K562 (cell line): ENCODE data around the gene CCDC60. TPM values are rescaled to one million over a fixed set of nuclear protein-coding genes. Genes with fewer than 3 reads are reported as not detected.

ENCODE experiments used
- ATAC-seq: fragments of 200-7000 bp; cut with Tn5 transposase; 3 replicates; pipeline ENCODE4 v1.9.1; 2020; ENCODE audit warnings: moderate library complexity
- BruUV-seq: library from RNA; stranded (reverse); fragments of 400-500 nt; replicated peaks from 2 replicates; lab custom pipeline; 2021; lab: Mats Ljungman, UMichigan
- CTCF ChIA-PET: fragments of 300-600 bp; formaldehyde crosslinking; extraction: SDS; loops from one replicate; lab custom pipeline; 2021; ENCODE audit warnings: low intra/inter-chr PET ratio; lab: Yijun Ruan, JAX
- POLR2A ChIA-PET: fragments of 300-600, 350-650 bp; sonication (Branson Sonifier 250); formaldehyde crosslinking; extraction: SDS; loops from one replicate; lab custom pipeline; 2021; ENCODE audit warnings: antibody characterized with exemption, inconsistent platforms; lab: Yijun Ruan, JAX
- DNase-seq, 4 experiments: peaks; one replicate each; pipeline versions ENCODE4 v3.0.0 to v3.0.0-alpha.2; 2011 to 2018; ENCODE audit warnings: low spot score in 3 of 4, mixed read lengths in 3 of 4; ENCODE audit errors: extremely low read depth in 1 of 4
- FAIRE-seq: peaks from 2 replicates; lab custom pipeline; 2011; peaks lifted over from hg19 to GRCh38; lab: Jason Lieb, UNC
- H2AFZ ChIP-seq: 2 replicates; pipeline ENCODE4 v1.6.0; 2011; ENCODE audit warnings: low read depth, low read length, control low read depth, inconsistent platforms
- H3K27ac ChIP-seq: fragments of 200-600 bp; 3 replicates; pipeline ENCODE4 v1.8.0; 2011; ENCODE audit warnings: low read depth, mild to moderate bottlenecking, control low read depth, inconsistent platforms, low read length, moderate library complexity, mixed read lengths; ENCODE audit errors: extremely low read depth
- H3K27me3 ChIP-seq, 2 experiments: fragments of 300-600 bp in 1 of 2; 2 replicates in 1 of 2; 3 replicates in 1 of 2; pipeline versions ENCODE4 v1.6.0 to v1.8.0; 2011; ENCODE audit warnings: inconsistent platforms in 2 of 2, low read length in 2 of 2, mild to moderate bottlenecking in 1 of 2, mixed read lengths in 1 of 2, moderate library complexity in 1 of 2; ENCODE audit not compliant: control insufficient read depth in 2 of 2, insufficient read depth in 2 of 2
- H3K36me3 ChIP-seq: fragments of 300-600 bp; 3 replicates; pipeline ENCODE4 v1.8.0; 2011; ENCODE audit warnings: mild to moderate bottlenecking, low read length, inconsistent platforms; ENCODE audit not compliant: control insufficient read depth, insufficient read depth
- H3K4me1 ChIP-seq, 2 experiments: fragments of 200-600 bp in 1 of 2; replicated peaks in 1 of 2; 2 replicates in 1 of 2; 3 replicates in 1 of 2; pipeline versions ENCODE4 v1.5.1 to v1.8.0; 2011; ENCODE audit warnings: inconsistent platforms in 2 of 2, low read length in 2 of 2, mild to moderate bottlenecking in 1 of 2, mixed read lengths in 1 of 2, moderate library complexity in 1 of 2; ENCODE audit not compliant: control insufficient read depth in 2 of 2, insufficient read depth in 2 of 2
- H3K4me2 ChIP-seq: 2 replicates; pipeline ENCODE4 v1.6.1; 2011; ENCODE audit warnings: low read length, control low read depth, inconsistent platforms, mixed read lengths; ENCODE audit not compliant: insufficient read depth
- H3K4me3 ChIP-seq: fragments of 200-600 bp; sonication (generic), shearing (Covaris generic); 2 replicates; pipeline ENCODE4 v1.5.1; 2016; ENCODE audit warnings: control low read depth, inconsistent platforms
- H3K79me2 ChIP-seq: fragments of 200-600 bp; 3 replicates; pipeline ENCODE4 v1.8.0; 2011; ENCODE audit warnings: low read length, inconsistent platforms; ENCODE audit not compliant: control insufficient read depth, insufficient read depth
- H3K9ac ChIP-seq, 2 experiments: 2 replicates each; pipeline versions ENCODE4 v1.6.0 to v1.6.1; 2011; ENCODE audit warnings: low read depth in 2 of 2, low read length in 2 of 2, control low read depth in 1 of 2, inconsistent platforms in 1 of 2, mild to moderate bottlenecking in 1 of 2, mixed read lengths in 1 of 2; ENCODE audit not compliant: insufficient read depth in 1 of 2
- H3K9me1 ChIP-seq: one replicate; pipeline ENCODE4 v1.6.0; 2011; ENCODE audit warnings: inconsistent platforms, mild to moderate bottlenecking, low read length, moderate library complexity; ENCODE audit not compliant: control insufficient read depth, insufficient read depth
- H3K9me3 ChIP-seq: replicated peaks from 2 replicates; pipeline ENCODE4 v1.5.1; 2011; ENCODE audit warnings: low read depth, low read length, inconsistent platforms; ENCODE audit not compliant: control insufficient read depth, insufficient read depth
- H4K20me1 ChIP-seq: replicated peaks from 2 replicates; pipeline ENCODE4 v1.6.1; 2011; ENCODE audit warnings: low read length, inconsistent platforms, mixed read lengths; ENCODE audit not compliant: control insufficient read depth, insufficient read depth
- EHMT2 ChIP-seq: fragments of 450-650 bp; IDR thresholded peaks from 2 replicates; pipeline ENCODE4 v1.6.1; 2018; ENCODE audit warnings: antibody characterized with exemption
- MIER1 ChIP-seq: fragments of 450-650 bp; IDR thresholded peaks from 2 replicates; pipeline ENCODE4 v1.6.1; 2016; ENCODE audit warnings: antibody characterized with exemption, mild to moderate bottlenecking, low read depth
- PRMT5 ChIP-seq: sonication (generic); formaldehyde crosslinking; IDR thresholded peaks from 2 replicates; pipeline ENCODE4 v1.5.0; 2020; ENCODE audit warnings: missing genetic modification reagents
- RCOR1 ChIP-seq, 2 experiments: IDR thresholded peaks; 2 replicates each; pipeline ENCODE4 v1.6.1; 2012; ENCODE audit warnings: low read depth in 2 of 2, low read length in 2 of 2, borderline replicate concordance in 1 of 2, improper control_type of control experiment in 1 of 2
- ZBTB7A ChIP-seq: IDR thresholded peaks from 2 replicates; pipeline ENCODE4 v1.6.1; 2011; ENCODE audit warnings: low read depth, mild to moderate bottlenecking, low read length, moderate library complexity, borderline replicate concordance; ENCODE audit not compliant: control insufficient read depth
- ZNF384 ChIP-seq: IDR thresholded peaks from 2 replicates; pipeline ENCODE4 v1.6.1; 2012; ENCODE audit warnings: low read depth, low read length, improper control_type of control experiment
- WGBS: fragments of 100-300 bp; shearing (Covaris generic); methylation state at CpG from one replicate; pipeline ENCODE4 v1.1.6; 2016; ENCODE audit warnings: low coverage, mixed read lengths; ENCODE audit not compliant: insufficient coverage; ENCODE audit errors: missing lambda C conversion rate; 5-methylcytosine and 5-hydroxymethylcytosine counted together
- in situ Hi-C: fragments of 300-500 bp; cut with MboI; formaldehyde crosslinking; loops from 4 replicates; pipeline ENCODE4 v1.15.0; 2018; ENCODE audit warnings: inconsistent platforms, mixed read lengths
- intact Hi-C: fragments of 100-400 bp; cut with micrococcal nuclease; formaldehyde crosslinking; loops from 2 replicates; pipeline ENCODE4 v1.14.2; 2022
- polyA plus RNA-seq, 8 experiments: library from polyadenylated mRNA; depleted of rRNA in 4 of 8; stranded (reverse) in 5 of 8; unstranded in 3 of 8; fragments of >200 nt; fragmentation: Nextera tagmentation in 2 of 8; fragmentation: Illumina TruSeq in 1 of 8; extraction: Ambion mirVana in 2 of 8; extraction: Trizol in 1 of 8; gene quantifications; 2 replicates each; pipeline versions ENCODE4 v1.2.1 to v1.2.3, GENCODE V29; 2011 to 2014; ENCODE audit warnings: inconsistent platforms in 1 of 8, missing spikeins in 1 of 8
- total RNA-seq, 7 experiments: library from RNA; depleted of rRNA in 6 of 7; stranded (reverse); fragments of >200 nt in 6 of 7; fragmentation: Illumina TruSeq in 2 of 7; extraction: Trizol in 2 of 7; gene quantifications; 2 replicates each; pipeline versions ENCODE4 v1.2.1 to v1.2.3, GENCODE V29; 2011 to 2021; ENCODE audit warnings: low replicate concordance in 1 of 7
- TF ChIP-seq, protein P1 (sequence below), 2 experiments: fragments of 450-650 bp; formaldehyde crosslinking in 1 of 2; IDR thresholded peaks; 2 replicates each; pipeline versions ENCODE4 v1.4.0 to v1.6.1; 2014 to 2020; ENCODE audit warnings: mild to moderate bottlenecking in 2 of 2, borderline replicate concordance in 1 of 2, low read depth in 1 of 2

The CCDC60 gene
- total and polyA plus RNA-seq, 9 of the 15 experiments (the other 6 are each of a cell fraction or from before 2014, with no cell fraction given): not detected

DNA sequence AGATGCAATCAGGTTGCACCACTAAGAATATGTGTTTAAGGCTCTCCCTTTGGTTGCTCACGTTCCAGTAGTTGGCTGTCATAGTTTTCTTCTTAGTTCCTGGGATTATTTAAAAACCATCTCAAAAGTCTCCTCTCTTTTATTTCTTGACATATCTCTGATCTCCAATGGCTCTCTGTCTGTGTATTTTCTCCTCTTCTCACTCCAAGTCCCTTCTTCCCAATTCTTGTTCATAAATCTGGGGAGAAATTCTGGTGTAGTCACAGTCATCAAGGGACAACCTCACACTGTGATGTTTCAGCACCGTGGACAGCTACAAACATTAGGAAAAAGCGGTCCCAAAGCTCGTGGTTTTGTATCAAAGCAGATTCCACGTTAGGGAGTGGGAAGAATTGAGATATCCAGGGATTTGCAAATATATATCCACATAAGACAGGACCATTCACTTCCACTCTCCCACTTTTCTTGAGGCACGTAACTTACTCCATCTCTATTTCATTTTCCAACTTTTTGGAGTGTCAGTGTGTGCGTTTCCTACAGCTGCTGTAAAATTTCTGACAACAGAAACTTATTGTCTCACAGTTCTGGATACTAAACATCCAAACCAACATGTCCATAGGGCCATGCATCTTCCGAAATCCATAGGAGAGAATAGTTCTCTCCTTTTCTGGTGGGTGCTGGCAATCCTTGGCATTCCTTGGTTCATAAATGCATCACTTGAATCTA lies 178.4 kb downstream of the CCDC60 start (continued):
- peak; percentile 22; the same call in 1 of the 2 replicates for TF ChIP-seq PRMT5
- TF ChIP-seq MIER1: peak; percentile 93
- peak in 1 of 2 experiments; percentile 37; a peak in 1 of 4 replicates for TF ChIP-seq RCOR1 (IDR thresholded peaks at IDR 0.05; ENCODE audit: borderline replicate concordance in 1 of 2, low read depth in 2 of 2, low read length in 2 of 2)
- TF ChIP-seq EHMT2: peak; percentile 97

DNA sequence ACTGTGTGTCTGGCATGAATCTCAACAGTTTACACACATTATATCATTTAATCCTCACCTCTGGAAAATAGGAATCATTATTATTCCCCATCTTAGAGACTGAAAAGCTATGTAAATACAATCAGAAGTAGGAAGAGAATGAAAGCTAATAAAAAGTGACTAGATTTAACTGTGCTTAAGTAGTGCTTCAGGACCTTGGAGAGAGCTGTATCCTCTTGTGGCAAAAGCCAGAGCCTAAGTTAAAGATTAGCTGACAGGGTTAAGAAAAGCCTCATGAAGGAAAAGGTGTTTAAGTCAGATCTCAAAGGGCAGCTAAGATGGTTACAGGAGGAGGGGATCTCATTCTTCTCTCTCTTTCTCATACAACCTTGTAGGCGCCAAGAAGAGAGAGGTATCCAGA lies 193.7 kb downstream of the CCDC60 start:
- ATAC-seq: no peak
- no peak overlapping the region for H3K27ac ChIP-seq
- TF ChIP-seq, protein P1, sequence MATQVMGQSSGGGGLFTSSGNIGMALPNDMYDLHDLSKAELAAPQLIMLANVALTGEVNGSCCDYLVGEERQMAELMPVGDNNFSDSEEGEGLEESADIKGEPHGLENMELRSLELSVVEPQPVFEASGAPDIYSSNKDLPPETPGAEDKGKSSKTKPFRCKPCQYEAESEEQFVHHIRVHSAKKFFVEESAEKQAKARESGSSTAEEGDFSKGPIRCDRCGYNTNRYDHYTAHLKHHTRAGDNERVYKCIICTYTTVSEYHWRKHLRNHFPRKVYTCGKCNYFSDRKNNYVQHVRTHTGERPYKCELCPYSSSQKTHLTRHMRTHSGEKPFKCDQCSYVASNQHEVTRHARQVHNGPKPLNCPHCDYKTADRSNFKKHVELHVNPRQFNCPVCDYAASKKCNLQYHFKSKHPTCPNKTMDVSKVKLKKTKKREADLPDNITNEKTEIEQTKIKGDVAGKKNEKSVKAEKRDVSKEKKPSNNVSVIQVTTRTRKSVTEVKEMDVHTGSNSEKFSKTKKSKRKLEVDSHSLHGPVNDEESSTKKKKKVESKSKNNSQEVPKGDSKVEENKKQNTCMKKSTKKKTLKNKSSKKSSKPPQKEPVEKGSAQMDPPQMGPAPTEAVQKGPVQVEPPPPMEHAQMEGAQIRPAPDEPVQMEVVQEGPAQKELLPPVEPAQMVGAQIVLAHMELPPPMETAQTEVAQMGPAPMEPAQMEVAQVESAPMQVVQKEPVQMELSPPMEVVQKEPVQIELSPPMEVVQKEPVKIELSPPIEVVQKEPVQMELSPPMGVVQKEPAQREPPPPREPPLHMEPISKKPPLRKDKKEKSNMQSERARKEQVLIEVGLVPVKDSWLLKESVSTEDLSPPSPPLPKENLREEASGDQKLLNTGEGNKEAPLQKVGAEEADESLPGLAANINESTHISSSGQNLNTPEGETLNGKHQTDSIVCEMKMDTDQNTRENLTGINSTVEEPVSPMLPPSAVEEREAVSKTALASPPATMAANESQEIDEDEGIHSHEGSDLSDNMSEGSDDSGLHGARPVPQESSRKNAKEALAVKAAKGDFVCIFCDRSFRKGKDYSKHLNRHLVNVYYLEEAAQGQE (IDR thresholded peaks at IDR 0.05; ENCODE audit: borderline replicate concordance): peak; percentile 95
- TF ChIP-seq, protein P1 (CRISPR knock-in tag; IDR thresholded peaks at IDR 0.05; ENCODE audit: low read depth): no peak
- TF ChIP-seq MIER1 (peak; percentile 76), ZNF384 (no peak), ZBTB7A (no peak), EHMT2 (peak; percentile 89)
- FAIRE-seq: no peak
- H3K9me1 ChIP-seq: no peaks in the 10 kb centered on the region
- no peak overlapping the region for H2AFZ ChIP-seq
- 0% methylated on average over 1 of the region's 1 CpG for WGBS
- H3K4me1 ChIP-seq: no peaks in the 10 kb centered on the region
- no peak overlapping the region for H3K4me2 ChIP-seq
- intact Hi-C loops: no loop called here
- peak in 1 of 4 experiments; percentile 10 for DNase-seq
- ChIA-PET POLR2A (no interaction called here), CTCF (no interaction called here)
- no peaks in the 10 kb centered on the region for H3K79me2 ChIP-seq
- no TSS peak for BruUV-seq
- no peak overlapping the region for H3K4me3 ChIP-seq
- no peaks in the 10 kb centered on the region for H4K20me1 ChIP-seq
- H3K36me3 ChIP-seq: no peaks in the 10 kb centered on the region
- no peaks in the 10 kb centered on the region; a peak in 1 of 5 replicates for H3K27me3 ChIP-seq
- H3K9ac ChIP-seq: no peak overlapping the region
- no peaks in the 10 kb centered on the region for H3K9me3 ChIP-seq
- in situ Hi-C loops: no loop called here
